Dendritic cell treated with granulocyte-macrophage colony-stimulating factor and Interleukin-4, amounts not matched to agents 40 ng/mL and 50 ng/mL, for 4 days (primary cell): Measurements from ENCODE around the gene GTPBP4.

Experiments used
- H3K27ac Mint-ChIP-seq: one replicate; pipeline ENCODE4 v1.8.0; 2022; ENCODE audit warnings: mild to moderate bottlenecking, mixed read lengths
- H3K27me3 Mint-ChIP-seq: one replicate; pipeline ENCODE4 v1.8.0; 2022; ENCODE audit warnings: mild to moderate bottlenecking, mixed read lengths
- H3K36me3 Mint-ChIP-seq: one replicate; pipeline ENCODE4 v1.8.0; 2022; ENCODE audit warnings: low read depth, mixed read lengths
- H3K4me1 Mint-ChIP-seq: one replicate; pipeline ENCODE4 v1.8.0; 2022; ENCODE audit warnings: low read depth, mixed read lengths
- H3K4me3 Mint-ChIP-seq: one replicate; pipeline ENCODE4 v1.8.0; 2022; ENCODE audit warnings: mild to moderate bottlenecking, moderate library complexity, mixed read lengths
- H3K9me3 Mint-ChIP-seq: one replicate; pipeline ENCODE4 v1.8.0; 2022; ENCODE audit warnings: mixed read lengths
- intact Hi-C: fragments of 100-400 bp; cut with micrococcal nuclease; formaldehyde crosslinking; loops from one replicate; pipeline ENCODE4 v1.15.0; 2022

Gene GTPBP4

GRCh38 chr10:972763-973162, 15.5 kb upstream of the GTPBP4 start:
- no peaks in the 10 kb centered on the region for H3K36me3 Mint-ChIP-seq
- intact Hi-C loops = no loop called here
- peaks cover 33% of the 10 kb centered on the region for H3K4me1 Mint-ChIP-seq

GRCh38 chr10:974038-974784, 14.0 kb upstream of the GTPBP4 start:
- Mint-ChIP-seq H3K4me1 (peaks cover 33% of the 10 kb centered on the region), H3K36me3 (peaks cover 5% of the 10 kb centered on the region), H3K9me3 (peaks cover 24% of the 10 kb centered on the region), H3K27ac (peak overlapping the region; percentile 23), H3K4me3 (no peak overlapping the region), H3K27me3 (peaks cover 7% of the 10 kb centered on the region)
- intact Hi-C loops = no loop called here

More at GRCh38 chr10:972763-973162, 15.5 kb upstream of the GTPBP4 start:
- Mint-ChIP-seq H3K4me3 (no peak overlapping the region), H3K9me3 (peaks cover 9% of the 10 kb centered on the region), H3K27ac (no peak overlapping the region), H3K27me3 (peaks cover 14% of the 10 kb centered on the region)

- intact Hi-C loops = no loop called here
- peaks cover 2% of the 10 kb centered on the region for H3K27me3 Mint-ChIP-seq
- H3K36me3 Mint-ChIP-seq = peaks cover 7% of the 10 kb centered on the region
- H3K4me3 Mint-ChIP-seq = no peak overlapping the region
- peaks cover 32% of the 10 kb centered on the region for H3K4me1 Mint-ChIP-seq
- peaks cover 29% of the 10 kb centered on the region for H3K9me3 Mint-ChIP-seq
- peak overlapping the region; percentile 23 for H3K27ac Mint-ChIP-seq
These were observed 13.5 kb upstream of the GTPBP4 start for GRCh38 chr10:974785-975074.

- Mint-ChIP-seq H3K36me3 (peaks cover 19% of the 10 kb centered on the region), H3K4me1 (peaks cover 17% of the 10 kb centered on the region), H3K27me3 (no peaks in the 10 kb centered on the region), H3K9me3 (peaks cover 45% of the 10 kb centered on the region), H3K27ac (no peak overlapping the region), H3K4me3 (no peak overlapping the region)
- intact Hi-C loops = no loop called here
These were observed 11.9 kb upstream of the GTPBP4 start for GRCh38 chr10:976316-976715.

- H3K9me3 Mint-ChIP-seq = peaks cover 48% of the 10 kb centered on the region
These were observed 9.3 kb upstream of the GTPBP4 start for GRCh38 chr10:978826-979421.

DNA sequence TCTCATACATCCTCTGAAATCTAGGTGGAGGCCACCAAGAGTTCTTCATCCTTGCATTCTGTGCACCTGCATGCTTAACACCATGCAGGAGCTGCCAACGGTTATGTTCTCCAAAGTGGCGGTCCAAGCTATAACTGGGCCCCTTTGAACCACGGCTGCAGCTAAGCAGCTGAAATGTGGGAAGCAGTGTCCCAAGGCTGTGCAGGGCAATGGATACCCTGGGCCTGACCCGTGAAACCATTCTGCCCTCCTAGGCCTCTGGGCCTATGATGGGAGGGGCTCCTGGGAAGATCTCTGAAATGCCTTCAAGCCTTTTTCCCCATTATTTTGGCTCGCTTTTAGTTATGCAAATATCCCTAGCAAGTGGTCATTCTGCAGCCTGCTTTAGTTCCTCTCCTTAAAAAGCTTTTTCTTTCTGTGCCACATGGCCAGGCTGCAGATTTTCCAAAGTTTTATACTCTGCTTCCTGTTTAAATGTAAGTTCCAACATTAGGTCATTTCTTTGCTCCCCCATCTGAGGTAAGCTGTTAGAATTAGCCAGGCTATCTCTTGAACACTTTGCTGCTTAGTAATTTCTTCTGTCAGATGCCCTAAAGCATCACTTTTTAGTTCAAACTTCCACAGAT, 7.7 kb upstream of the GTPBP4 start:
- no peaks in the 10 kb centered on the region for H3K27me3 Mint-ChIP-seq
- H3K4me3 Mint-ChIP-seq = no peak overlapping the region
- intact Hi-C loops = no loop called here
- H3K4me1 Mint-ChIP-seq = no peaks in the 10 kb centered on the region
- H3K36me3 Mint-ChIP-seq = peaks cover 19% of the 10 kb centered on the region
- peaks cover 48% of the 10 kb centered on the region for H3K9me3 Mint-ChIP-seq
- H3K27ac Mint-ChIP-seq = no peak overlapping the region

More at GRCh38 chr10:978826-979421, 9.3 kb upstream of the GTPBP4 start:
- Mint-ChIP-seq H3K27me3 (no peaks in the 10 kb centered on the region), H3K4me1 (no peaks in the 10 kb centered on the region), H3K27ac (no peak overlapping the region), H3K36me3 (peaks cover 19% of the 10 kb centered on the region), H3K4me3 (no peak overlapping the region)
- intact Hi-C loops = no loop called here

DNA sequence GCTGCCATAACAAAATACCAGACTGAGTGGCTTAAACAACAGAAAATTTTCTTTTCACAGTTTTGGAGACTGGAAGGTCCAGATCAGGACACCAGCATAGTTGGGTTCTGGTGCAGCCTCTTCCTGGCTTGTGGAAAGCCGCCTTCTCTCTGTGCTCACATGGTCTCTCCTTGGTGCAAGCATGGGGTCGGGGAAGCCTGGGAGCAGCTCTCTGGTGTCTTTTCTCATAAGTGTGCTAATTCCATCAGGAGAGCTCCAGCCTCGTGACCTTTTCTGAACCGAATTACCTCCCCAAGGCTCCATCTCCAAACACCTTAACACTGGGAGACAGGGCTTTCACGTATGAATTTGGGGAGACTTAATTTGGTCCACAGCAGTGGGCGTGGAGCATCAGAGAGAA, 4.8 kb upstream of the GTPBP4 start:
- H3K9me3 Mint-ChIP-seq = peaks cover 32% of the 10 kb centered on the region
- peaks cover 13% of the 10 kb centered on the region for H3K4me1 Mint-ChIP-seq
- no peak overlapping the region for H3K4me3 Mint-ChIP-seq
- intact Hi-C loops = no loop called here
- peaks cover 28% of the 10 kb centered on the region for H3K36me3 Mint-ChIP-seq
- H3K27me3 Mint-ChIP-seq = no peaks in the 10 kb centered on the region
- H3K27ac Mint-ChIP-seq = no peak overlapping the region

DNA sequence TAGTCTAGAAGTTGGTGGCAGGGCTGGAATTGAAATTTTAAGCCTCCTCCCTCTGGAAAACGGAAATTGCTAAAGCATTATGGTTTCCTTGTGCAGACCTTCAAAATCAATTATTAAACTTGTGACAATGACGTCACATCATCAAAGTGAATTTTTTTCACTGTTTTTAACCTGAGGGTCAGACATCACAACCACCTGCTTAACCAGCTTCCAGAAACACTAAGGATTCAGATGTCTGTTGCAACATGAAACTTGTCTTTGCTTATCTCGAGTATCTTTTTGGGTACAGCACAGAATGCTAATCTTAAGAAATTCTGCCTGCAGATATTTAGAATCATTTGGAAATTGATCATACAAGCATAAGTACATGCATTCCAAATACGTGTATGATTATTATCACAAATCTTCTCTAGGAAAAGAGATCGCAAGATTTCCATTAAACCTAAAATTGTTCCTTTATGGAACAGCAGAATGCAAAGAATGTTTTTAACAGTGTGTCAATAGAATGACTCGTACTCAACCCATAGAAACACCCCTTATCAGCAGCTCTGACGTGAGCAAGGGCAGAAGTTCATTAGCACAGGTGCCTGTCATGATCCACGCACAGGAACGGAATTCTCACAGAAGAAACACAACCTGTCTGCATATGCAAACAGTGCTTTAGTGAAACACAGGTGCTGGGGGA, 4.1 kb upstream of the GTPBP4 start:
- Mint-ChIP-seq H3K4me1 (peaks cover 15% of the 10 kb centered on the region), H3K4me3 (no peak overlapping the region), H3K27ac (no peak overlapping the region), H3K9me3 (peaks cover 25% of the 10 kb centered on the region), H3K36me3 (peaks cover 28% of the 10 kb centered on the region), H3K27me3 (no peaks in the 10 kb centered on the region)
- intact Hi-C loops = no loop called here

GRCh38 chr10:985361-985760, 2.9 kb upstream of the GTPBP4 start:
- Mint-ChIP-seq H3K4me3 (no peak overlapping the region), H3K9me3 (peaks cover 12% of the 10 kb centered on the region), H3K27me3 (no peaks in the 10 kb centered on the region), H3K27ac (no peak overlapping the region), H3K4me1 (peaks cover 27% of the 10 kb centered on the region), H3K36me3 (peaks cover 33% of the 10 kb centered on the region)
- intact Hi-C loops = no loop called here

DNA sequence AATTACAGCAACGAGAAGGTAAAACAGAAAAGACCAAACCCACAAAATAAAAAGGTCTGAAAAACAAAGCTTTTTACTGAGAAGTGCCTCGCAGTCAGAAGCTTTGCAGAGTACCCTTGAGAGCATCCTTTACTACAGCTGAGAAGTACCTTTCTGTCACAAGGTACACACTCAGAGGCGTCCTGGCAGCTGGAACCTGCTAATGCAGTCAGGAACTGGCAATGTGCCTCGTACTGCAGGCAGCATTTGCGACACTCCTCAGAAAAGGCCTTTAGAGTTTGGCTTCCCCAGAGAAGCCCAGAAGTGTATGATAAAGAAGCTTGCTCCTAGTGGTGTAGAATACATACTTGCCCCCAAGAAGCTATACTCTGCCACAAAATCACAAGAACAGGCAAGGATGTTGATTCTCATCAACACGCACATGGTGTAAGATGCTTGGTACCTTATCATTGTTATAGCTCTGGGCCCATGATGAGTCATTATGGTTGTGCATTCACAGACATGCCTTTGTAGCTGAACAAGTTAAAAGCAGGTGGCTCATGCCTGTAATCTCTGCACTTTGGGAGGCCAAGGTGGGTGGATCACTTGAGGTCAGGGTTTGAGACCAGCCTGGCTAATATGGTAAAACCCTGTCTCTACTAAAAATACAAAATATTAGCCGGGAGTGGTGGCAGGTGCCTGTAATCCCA, 2.0 kb upstream of the GTPBP4 start:
- peaks cover 34% of the 10 kb centered on the region for H3K4me1 Mint-ChIP-seq
- intact Hi-C loops = no loop called here
- peak overlapping the region; percentile 99 for H3K27ac Mint-ChIP-seq
- peak overlapping the region; percentile 91 for H3K4me3 Mint-ChIP-seq
- peaks cover 3% of the 10 kb centered on the region for H3K9me3 Mint-ChIP-seq
- peaks cover 32% of the 10 kb centered on the region for H3K36me3 Mint-ChIP-seq
- H3K27me3 Mint-ChIP-seq = no peaks in the 10 kb centered on the region

DNA sequence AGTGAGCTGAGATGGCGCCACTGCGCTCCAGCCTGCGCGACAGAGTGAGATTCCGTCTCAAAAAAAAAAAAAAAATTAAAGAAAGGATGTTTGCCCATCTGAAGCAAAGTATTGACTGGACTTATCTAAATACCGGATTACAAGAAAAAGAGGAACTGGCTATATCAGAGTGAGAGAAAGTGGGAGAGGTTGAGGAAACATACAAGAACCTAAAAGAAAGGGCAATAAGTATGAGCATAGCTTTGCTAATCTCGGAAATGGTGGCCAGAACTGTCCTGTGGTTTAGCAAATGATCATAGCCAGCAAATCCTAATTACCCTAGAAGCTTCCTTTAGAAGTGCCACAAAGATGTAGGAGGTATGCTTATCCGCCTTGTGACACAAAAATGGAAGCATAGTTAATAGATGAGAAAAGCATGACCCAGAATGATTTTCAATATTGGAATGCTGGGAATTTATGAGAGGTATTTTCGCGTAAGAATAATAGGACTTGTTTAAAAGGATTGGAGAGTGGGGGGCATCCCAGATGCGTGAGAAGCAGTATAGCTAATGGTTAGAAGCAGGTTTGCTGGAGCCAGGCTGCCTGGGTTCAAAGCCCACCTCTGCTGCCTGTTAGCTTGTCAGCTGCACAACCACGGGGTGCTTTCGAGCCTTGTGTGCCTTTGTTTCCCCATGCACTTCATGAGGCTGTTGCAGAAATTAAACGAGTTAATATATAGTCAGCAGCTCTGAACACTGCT, 1.2 kb upstream of the GTPBP4 start:
- H3K27ac Mint-ChIP-seq = peak overlapping the region; percentile 99
- no peaks in the 10 kb centered on the region for H3K27me3 Mint-ChIP-seq
- peak overlapping the region; percentile 91 for H3K4me3 Mint-ChIP-seq
- H3K9me3 Mint-ChIP-seq = no peaks in the 10 kb centered on the region
- peaks cover 33% of the 10 kb centered on the region for H3K36me3 Mint-ChIP-seq
- peaks cover 34% of the 10 kb centered on the region for H3K4me1 Mint-ChIP-seq
- intact Hi-C loops = no loop called here

DNA sequence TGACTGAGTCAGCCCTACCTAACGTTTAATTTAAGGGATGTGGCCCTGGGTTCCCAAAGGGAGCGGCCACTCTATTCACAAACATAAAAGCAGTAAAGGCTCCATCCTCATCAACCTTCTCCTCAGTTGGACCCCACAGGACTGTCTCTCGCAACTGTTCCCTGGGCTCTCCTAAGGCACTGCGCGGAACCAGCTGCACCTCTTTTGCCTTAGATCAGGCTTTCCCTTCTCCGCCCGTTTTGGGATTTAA, 689 bp upstream of the GTPBP4 start:
- Mint-ChIP-seq H3K9me3 (no peaks in the 10 kb centered on the region), H3K27me3 (no peaks in the 10 kb centered on the region), H3K27ac (peak overlapping the region; percentile 99), H3K36me3 (peaks cover 37% of the 10 kb centered on the region), H3K4me3 (peak overlapping the region; percentile 91), H3K4me1 (peaks cover 34% of the 10 kb centered on the region)
- intact Hi-C loops = no loop called here
